NB4 (cell line): ENCODE measurements around the gene MRGPRF.

Experiments used
- DNase-seq: peaks from one replicate; pipeline ENCODE4 v3.0.0; 2010; ENCODE audit warnings: low read depth
- H3K4me3 ChIP-seq: one replicate; pipeline ENCODE4 v1.5.1; 2011; ENCODE audit warnings: mild to moderate bottlenecking, low read depth, low read length, moderate library complexity
- MYC ChIP-seq: IDR thresholded peaks from 2 replicates; pipeline ENCODE4 v1.6.1; 2011; ENCODE audit warnings: low read depth, low read length
- POLR2A ChIP-seq: IDR thresholded peaks from 2 replicates; pipeline ENCODE4 v1.6.1; 2011; ENCODE audit warnings: mild to moderate bottlenecking; ENCODE audit not compliant: insufficient read length; ENCODE audit errors: extremely low read depth
- TF ChIP-seq, protein P1 (sequence below): IDR thresholded peaks from one replicate; pipeline ENCODE4 v1.5.1; 2012; ENCODE audit warnings: low read depth, low read length
- TF ChIP-seq, protein P2 (sequence below): IDR thresholded peaks from 2 replicates; pipeline ENCODE4 v1.6.1; 2011; ENCODE audit warnings: low read depth, low read length

The MRGPRF gene

DNA sequence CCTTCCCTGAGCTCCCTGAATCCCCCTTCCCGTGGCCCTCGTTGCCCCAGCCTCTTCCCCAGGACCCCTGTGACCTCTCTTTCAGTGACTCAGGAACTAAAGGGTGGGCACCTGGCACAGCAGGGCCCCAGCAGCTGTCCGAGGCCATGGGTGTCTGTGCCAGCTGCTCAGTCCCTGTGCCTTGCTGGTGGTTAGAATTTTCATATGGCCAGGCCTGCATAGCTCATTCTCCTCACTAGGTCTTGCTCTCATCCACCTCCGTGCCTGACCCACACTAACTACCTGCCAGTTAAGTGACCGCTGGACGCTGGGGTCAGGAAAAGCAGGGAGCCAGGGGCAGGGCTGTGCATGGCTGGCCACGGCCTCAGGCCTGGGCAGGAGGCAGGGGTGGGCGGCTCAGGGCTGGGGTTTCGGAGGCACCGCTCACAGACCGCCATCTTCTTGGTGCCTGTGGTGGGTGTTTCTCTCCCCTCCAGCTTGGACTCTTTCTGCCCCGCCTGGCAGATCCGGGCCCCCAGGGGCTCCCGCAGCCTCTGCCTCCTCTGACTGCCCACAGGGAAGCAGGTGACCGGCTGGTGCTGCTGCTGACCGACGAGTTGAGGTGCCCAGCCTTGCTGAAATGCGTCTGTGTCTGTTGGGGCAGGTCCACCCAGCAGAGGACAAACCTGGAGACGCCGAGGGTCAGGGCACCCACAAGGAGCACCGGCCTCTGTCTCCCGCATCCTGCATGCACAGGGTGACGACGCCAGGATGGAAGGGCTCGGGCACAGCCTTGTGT lies 52.6 kb downstream of the MRGPRF start:
- TF ChIP-seq MYC = no peak
- no peak for TF ChIP-seq POLR2A
- TF ChIP-seq, protein P1, sequence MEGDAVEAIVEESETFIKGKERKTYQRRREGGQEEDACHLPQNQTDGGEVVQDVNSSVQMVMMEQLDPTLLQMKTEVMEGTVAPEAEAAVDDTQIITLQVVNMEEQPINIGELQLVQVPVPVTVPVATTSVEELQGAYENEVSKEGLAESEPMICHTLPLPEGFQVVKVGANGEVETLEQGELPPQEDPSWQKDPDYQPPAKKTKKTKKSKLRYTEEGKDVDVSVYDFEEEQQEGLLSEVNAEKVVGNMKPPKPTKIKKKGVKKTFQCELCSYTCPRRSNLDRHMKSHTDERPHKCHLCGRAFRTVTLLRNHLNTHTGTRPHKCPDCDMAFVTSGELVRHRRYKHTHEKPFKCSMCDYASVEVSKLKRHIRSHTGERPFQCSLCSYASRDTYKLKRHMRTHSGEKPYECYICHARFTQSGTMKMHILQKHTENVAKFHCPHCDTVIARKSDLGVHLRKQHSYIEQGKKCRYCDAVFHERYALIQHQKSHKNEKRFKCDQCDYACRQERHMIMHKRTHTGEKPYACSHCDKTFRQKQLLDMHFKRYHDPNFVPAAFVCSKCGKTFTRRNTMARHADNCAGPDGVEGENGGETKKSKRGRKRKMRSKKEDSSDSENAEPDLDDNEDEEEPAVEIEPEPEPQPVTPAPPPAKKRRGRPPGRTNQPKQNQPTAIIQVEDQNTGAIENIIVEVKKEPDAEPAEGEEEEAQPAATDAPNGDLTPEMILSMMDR = no peak
- no peak for DNase-seq
- H3K4me3 ChIP-seq = no peak overlapping the region

DNA sequence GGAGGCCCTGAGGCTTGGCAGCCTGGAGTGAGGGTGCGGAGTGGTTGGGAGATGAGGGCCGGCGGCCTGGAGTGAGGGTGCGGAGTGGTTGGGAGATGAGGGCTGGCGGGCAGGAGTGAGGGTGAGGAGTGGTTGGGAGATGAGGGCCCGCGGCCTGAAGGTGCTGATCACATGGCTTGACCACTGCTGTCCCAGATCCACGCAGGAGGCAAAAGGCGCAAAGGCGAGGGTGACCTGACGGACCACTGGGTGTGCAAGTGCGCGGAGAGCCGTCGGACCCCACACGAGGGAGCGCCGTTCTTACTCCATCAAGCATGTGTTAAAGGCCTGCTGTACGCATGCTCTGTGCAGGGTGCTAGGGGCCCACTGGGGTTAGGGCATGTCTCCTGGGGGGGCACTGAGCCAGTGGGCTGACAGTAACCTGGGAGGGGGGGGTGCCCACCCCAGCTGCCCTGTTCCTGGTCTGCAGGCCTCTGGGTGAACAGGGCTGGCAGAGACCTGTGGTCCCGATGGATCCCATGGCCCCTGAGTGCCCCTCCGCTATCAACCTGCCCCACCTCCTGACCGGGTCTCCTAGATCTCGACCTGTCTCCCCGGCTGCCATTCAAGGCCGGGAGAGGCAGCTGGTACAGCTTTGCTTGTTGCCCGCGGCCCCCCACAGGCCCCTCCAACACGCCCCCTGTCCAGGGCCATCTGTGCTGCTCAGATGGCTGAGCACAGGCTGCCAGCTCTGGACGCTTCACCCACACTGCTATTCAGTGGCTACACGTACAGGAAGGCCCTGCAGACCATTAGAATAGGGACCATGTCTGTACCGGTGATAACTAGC lies 53.4 kb downstream of the MRGPRF start:
- TF ChIP-seq, protein P1 = no peak
- TF ChIP-seq, protein P2, sequence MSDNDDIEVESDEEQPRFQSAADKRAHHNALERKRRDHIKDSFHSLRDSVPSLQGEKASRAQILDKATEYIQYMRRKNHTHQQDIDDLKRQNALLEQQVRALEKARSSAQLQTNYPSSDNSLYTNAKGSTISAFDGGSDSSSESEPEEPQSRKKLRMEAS = no peak
- TF ChIP-seq MYC (no peak), POLR2A (no peak)
- DNase-seq = no peak
- no peak overlapping the region for H3K4me3 ChIP-seq

DNA sequence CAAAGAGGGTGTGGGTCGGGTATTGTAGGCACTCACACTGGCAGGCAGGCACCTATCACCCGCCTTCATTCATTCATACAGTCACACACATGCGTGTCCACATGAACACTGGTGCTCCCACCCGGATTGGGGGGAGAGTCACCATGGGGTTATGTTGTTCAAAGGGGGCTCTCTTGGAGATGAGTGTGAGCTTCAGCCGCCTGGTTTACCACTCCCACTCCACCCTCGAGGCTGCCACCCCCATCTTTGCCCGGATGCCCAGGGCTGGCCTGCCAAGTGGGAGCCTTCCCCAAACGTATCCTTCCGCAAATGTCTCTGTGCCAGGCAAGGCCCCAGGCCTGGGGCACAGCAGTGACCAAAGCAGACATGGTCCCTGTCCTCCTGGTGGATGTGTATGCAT lies 54.8 kb downstream of the MRGPRF start:
- no peak overlapping the region for H3K4me3 ChIP-seq
- TF ChIP-seq, protein P1 = no peak
- TF ChIP-seq MYC (no peak), POLR2A (no peak)
- TF ChIP-seq, protein P2 = no peak
- DNase-seq = no peak

DNA sequence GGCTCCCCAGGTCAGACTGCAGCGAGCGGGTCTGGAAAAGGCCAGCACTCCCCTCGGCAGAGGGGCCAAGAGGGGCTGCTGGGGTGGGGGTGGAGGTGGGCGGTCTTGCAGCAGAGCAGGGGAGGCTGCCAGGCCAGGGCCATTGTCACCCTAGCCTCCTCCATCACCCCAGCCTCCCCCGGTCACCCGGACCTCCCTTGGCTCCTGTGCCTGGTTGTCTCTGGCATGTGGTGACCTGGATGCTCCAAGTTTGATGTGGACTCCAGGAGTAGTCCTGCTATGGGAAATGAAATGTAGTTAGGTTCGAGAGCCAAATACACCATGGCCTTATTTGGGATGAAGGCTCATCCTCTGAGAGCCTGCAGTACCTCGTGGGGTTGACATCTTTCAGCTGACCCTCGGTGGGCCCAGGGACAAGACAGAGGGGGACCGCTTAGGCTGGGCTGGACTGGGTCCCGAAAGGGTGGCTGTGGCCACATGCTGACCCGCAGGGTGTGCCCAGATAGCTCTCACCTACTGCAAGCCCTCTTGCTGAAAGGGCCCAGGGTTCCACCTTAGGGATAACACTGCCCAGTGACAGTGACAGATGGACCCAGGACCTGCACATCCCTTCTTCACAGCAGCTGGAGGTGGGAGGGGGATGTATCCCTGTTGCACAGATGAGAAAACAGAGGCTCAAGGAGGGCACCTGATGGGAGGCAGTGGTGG lies 56.3 kb downstream of the MRGPRF start:
- TF ChIP-seq, protein P1 = no peak
- TF ChIP-seq, protein P2 = no peak
- no peak for TF ChIP-seq POLR2A
- no peak for TF ChIP-seq MYC
- no peak for DNase-seq
- no peak overlapping the region for H3K4me3 ChIP-seq

DNA sequence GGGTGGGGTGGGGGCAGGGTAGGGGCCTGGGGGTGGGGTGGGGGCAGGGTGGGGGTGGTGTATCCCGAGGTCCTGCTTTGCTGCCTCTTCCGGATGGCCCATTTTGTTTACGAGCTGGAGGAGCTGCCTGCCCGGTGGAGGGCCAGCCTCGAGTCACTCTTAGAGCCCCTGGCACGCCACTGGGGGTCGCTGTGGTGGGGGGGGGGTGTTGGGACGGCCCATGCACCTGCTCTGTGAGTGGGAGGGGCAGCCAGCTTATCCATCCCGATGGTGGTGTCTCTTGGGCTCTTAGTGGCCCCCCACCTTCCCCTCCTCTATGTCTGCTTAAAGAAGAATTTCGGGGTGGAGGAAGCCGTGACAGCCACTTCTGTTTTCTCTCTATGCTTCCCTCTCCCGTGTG lies 56.9 kb downstream of the MRGPRF start:
- H3K4me3 ChIP-seq = no peak overlapping the region
- no peak for TF ChIP-seq POLR2A
- TF ChIP-seq MYC = no peak
- TF ChIP-seq, protein P2 = peak; percentile 34
- TF ChIP-seq, protein P1 = peak; percentile 51
- peak; percentile 64 for DNase-seq
